PC-3 (cell line): ENCODE data around the gene MAB21L4.

Experiments
- CTCF ChIP-seq: fragments of 300-600 bp; sonication (generic); conservative IDR thresholded peaks from 2 replicates; pipeline ENCODE4 v1.5.1; 2017; ENCODE audit warnings: antibody characterized with exemption, low read depth, mild to moderate bottlenecking, low read length
- EZH2 ChIP-seq: fragments of 300-600 bp; sonication (generic); IDR thresholded peaks from one replicate; pipeline ENCODE4 v1.6.1; 2017; ENCODE audit warnings: antibody characterized with exemption, mild to moderate bottlenecking, low read length; ENCODE audit not compliant: unreplicated experiment
- EZH2phosphoT487 ChIP-seq: fragments of 300-600 bp; sonication (generic); IDR thresholded peaks from 2 replicates; pipeline ENCODE4 v1.6.1; 2018; ENCODE audit warnings: mild to moderate bottlenecking, antibody characterized with exemption, low read length, borderline replicate concordance

- TF ChIP-seq EZH2 (no peak), CTCF (no peak), EZH2phosphoT487 (no peak)
Measured at GRCh38 chr2:240872317-240873097, 23.4 kb downstream of the MAB21L4 start.
